CD4-positive, alpha-beta T cell treated with Interleukin-15 for 1 hour (primary cell): ENCODE data around the gene DKKL1.

Experiments
- DNase-seq: peaks from one replicate; pipeline ENCODE4 v3.0.0-alpha.2; 2020

Gene DKKL1

DNA sequence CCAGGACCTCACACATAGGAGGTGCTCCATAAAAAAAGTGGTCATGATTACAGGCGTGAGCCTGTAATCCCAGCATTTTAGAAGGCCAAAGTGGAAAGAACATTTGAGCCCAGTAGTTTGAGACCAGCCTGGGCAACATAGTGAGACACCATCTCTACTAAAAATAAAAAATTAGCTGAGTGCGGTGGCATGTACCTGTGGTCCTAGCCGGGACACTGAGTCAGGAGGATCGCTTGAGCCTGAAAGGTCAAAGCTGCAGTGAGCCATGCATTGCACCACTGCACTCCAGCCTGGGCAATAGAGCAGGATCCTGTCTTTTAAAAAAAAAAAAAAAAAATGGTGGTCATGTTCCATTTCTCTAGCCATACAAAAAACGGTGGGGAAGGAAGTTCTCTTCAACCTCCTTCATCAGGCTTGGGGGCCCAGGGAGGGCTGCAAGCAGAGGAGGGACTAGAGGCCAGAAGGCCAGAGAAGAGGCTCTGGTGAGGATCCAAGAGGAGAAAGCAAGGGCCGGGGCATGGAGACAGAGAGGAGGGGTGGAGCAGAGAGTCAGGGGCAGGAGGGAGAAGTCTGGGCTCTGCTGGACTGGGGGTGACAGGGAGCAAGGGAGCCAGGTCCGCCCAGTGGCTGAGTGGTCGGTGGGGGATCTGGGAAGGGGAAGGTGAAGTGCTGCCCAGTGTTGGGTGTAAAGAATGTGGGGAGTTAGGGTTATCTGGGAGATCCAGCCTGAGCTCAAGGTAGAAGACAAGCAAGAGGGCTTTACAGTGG is 33.2 kb downstream of the DKKL1 start:
- no peak for DNase-seq

DNA sequence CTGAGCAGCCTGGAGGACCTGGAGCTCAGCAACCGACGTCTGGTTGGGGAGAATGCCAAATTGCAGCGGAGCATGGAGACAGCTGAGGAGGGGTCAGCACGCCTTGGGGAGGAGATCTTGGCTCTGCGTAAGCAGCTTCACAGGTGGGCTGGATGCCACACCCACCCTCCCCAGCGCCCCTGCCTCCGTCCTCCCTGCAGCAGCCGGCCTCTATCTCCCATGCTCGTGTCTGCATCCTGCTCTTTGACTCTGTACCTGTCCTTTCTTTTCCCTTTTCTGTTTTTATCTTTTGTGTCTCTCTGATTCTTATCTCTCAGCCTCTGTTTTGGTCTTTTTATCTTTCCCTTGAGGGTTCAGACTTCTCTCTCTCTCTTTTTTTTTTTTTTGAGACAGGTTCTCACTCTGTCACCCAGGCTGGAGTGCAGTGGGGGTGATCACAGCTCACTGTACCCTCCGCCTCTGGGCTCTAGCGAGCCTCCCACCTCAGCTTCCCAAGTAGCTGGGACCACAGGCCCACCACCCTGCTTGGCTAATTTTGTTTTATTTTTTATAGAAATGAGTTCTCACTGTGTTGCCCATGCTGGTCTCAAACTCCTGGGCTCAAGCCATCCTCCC is 34.4 kb downstream of the DKKL1 start:
- DNase-seq: no peak

- no peak for DNase-seq
Observed at GRCh38 chr19:49398931-49399330, 35.3 kb downstream of the DKKL1 start.

DNA sequence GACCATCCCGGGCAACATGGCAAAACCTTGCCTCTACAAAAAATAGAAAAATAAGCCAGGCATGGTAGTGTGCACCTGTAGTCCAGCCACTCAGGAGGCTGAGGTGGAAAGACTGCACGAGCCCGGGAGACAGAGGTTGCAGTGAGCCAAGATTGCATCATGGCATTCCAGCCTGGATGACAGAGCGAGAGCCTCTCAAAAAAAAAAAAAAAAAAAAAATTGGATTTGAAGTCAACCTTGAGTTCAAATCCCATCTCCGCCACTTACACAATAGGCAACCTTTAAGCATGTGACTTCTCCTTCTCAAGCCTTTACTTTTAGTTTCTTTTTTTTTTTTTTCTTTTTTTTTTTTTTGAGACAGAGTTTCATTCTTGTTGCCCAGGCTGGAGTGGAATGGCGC is 36.4 kb downstream of the DKKL1 start:
- no peak for DNase-seq

GRCh38 chr19:49403404-49404187 is 39.9 kb downstream of the DKKL1 start:
- DNase-seq: no peak

- no peak for DNase-seq
Observed at GRCh38 chr19:49407079-49407478, 43.4 kb downstream of the DKKL1 start.

DNA sequence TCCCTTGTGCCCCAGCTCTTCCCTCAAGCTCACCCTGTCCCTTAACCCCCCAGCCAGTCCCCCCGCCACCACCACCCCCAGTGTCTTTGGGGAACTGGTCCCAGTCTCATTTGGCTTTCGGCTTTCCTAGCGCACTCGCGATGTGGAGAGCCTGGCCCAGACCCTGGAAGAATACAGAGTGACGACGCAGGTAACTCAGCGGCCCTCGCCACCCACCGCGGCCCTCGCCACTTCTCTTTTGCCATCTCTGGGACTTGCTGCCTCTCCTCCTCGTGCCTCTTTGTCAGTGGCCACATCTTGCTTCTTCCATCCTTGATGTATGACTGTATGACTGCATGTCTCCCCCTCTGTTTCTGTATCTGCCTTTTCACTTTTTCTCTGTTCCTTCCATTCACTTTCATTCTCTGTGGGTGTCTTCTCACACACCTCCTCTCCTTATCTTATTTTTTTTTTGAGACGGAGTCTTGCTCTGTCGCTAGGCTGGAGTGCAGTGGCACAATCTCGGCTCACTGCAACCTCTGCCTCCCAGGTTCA is 43.9 kb downstream of the DKKL1 start:
- DNase-seq: no peak

- no peak for DNase-seq
Observed at GRCh38 chr19:49408816-49409440, 45.3 kb downstream of the DKKL1 start.

GRCh38 chr19:49409441-49410029 is 45.9 kb downstream of the DKKL1 start:
- peak; percentile 43 for DNase-seq

- DNase-seq: no peak
Observed at GRCh38 chr19:49411681-49412326, 48.1 kb downstream of the DKKL1 start.

DNA sequence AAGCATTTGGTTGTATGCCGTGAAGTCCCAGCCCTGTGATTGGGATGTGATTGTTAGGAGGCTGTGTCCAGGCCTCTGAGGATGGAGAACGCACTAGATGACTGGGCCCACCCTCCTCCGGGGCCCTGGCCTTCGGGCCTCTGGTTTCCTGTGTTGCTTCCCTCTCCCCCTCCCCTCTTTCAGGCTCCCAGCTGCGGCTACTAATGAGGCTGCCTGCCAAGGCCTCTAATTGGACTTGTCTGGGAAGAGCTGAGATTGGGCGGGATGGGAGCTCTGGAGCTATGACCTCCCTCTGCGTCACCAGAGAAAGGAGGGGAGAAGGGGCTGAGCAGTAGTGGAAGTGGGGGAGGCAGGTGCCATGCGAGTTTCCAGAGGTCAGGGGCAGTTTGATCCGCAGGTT is 49.7 kb downstream of the DKKL1 start:
- no peak for DNase-seq

GRCh38 chr19:49414256-49414655 is 50.6 kb downstream of the DKKL1 start:
- no peak for DNase-seq

- no peak for DNase-seq
Observed at GRCh38 chr19:49415102-49415809, 51.6 kb downstream of the DKKL1 start.

DNA sequence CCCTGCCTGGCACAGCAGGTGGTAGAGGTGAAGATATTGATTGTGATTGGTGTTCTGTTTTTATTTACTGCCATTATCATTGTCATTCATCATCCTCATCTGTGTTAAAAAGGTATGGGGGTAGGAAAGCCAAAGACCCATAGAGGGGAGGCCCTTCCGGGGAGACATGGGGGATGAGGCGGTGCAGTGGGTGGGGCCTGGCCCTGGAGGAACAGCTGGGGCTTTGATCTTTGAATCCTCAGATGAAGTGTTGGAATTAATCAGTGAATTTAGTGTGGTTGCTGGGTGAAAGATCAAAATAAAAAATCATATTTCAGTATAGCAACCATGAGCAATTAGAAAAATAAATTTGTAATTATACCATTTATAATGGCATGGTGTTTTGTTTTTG is 52.1 kb downstream of the DKKL1 start:
- no peak for DNase-seq

GRCh38 chr19:49417088-49417487 is 53.4 kb downstream of the DKKL1 start:
- no peak for DNase-seq

- DNase-seq: no peak
Observed at GRCh38 chr19:49418511-49418910, 54.8 kb downstream of the DKKL1 start.

GRCh38 chr19:49419173-49419572 is 55.5 kb downstream of the DKKL1 start:
- DNase-seq: no peak

DNA sequence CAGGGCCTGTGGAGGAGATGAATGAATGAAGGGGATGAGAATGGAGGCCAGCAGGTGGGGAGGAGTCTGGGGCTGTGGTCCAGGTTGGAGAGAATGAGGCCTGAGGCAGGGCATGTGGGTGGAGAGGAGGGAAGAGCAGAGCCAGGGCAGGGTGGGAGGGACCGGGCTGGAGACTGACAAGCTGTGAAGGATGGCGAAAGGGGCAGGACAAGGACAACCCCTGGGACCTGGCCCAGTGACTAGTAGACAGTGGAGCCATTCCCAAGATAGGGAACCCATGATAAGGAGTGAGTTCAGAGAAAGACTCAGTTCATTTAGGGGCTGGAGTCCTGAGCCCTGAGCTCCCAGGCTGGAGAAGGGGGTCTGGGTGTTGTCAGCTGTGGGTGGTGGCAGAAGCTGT is 56.5 kb downstream of the DKKL1 start:
- DNase-seq: no peak

GRCh38 chr19:49421039-49421877 is 57.6 kb downstream of the DKKL1 start:
- peak; percentile 36 for DNase-seq

DNA sequence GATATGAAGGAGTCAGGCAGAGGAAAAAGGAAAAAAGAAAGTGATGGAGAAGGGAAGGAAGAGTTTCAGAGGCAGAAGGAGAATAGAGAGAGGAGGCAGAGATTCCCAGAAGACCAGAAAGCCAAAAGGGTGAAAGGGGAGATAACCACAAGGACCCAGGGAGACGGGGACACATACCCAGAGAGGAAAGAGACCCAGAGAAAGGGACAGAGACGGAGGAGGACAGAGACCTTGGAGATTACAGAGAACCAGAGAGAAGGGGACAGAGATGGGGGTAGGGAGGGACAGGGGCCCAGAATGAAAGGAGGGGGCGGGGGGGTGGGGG is 58.2 kb downstream of the DKKL1 start:
- no peak for DNase-seq
